SK-N-SH treated with all-trans-retinoic acid at 6 μM for 48 hours (cell line): ENCODE data around the gene GPC6.

Experiments
- ATAC-seq: fragments of 200-7000 bp; cut with Tn5 transposase; 3 replicates; pipeline ENCODE4 v1.9.1; 2020; ENCODE audit warnings: mild to moderate bottlenecking, moderate library complexity
- ARNTL ChIP-seq: fragments of 450-650 bp; formaldehyde crosslinking; IDR thresholded peaks from 2 replicates; pipeline ENCODE4 v1.5.0; 2020; ENCODE audit warnings: low read depth, mild to moderate bottlenecking, moderate library complexity, borderline replicate concordance
- BACH2 ChIP-seq: fragments of 250-450 bp; sonication (Bioruptor Pico); IDR thresholded peaks from 2 replicates; pipeline ENCODE4 v1.9.0; 2021; ENCODE audit warnings: mild to moderate bottlenecking, borderline replicate concordance
- CSDC2 ChIP-seq: fragments of 250-450 bp; sonication (Bioruptor Pico); IDR thresholded peaks from 2 replicates; pipeline ENCODE4 v1.5.0; 2020; ENCODE audit warnings: mild to moderate bottlenecking, moderate library complexity
- CSRNP3 ChIP-seq: fragments of 250-450 bp; sonication (Bioruptor Pico); IDR thresholded peaks from 2 replicates; pipeline ENCODE4 v1.5.1; 2021; ENCODE audit warnings: mild to moderate bottlenecking, moderate library complexity
- ESRRG ChIP-seq: fragments of 250-450 bp; sonication (Bioruptor Pico); IDR thresholded peaks from 2 replicates; pipeline ENCODE4 v1.6.1; 2021; ENCODE audit warnings: mild to moderate bottlenecking
- GLIS3 ChIP-seq: fragments of 250-450 bp; sonication (Bioruptor Pico); IDR thresholded peaks from 2 replicates; pipeline ENCODE4 v1.5.0; 2020; ENCODE audit warnings: mild to moderate bottlenecking, moderate library complexity
- ISL1 ChIP-seq: fragments of 250-450 bp; sonication (Bioruptor Pico); IDR thresholded peaks from 2 replicates; pipeline ENCODE4 v2.1.2; 2022; ENCODE audit warnings: mild to moderate bottlenecking, moderate library complexity
- PATZ1 ChIP-seq: fragments of 250-450 bp; sonication (Bioruptor Pico); IDR thresholded peaks from 2 replicates; pipeline ENCODE4 v1.8.0; 2020; ENCODE audit warnings: mild to moderate bottlenecking, moderate library complexity, borderline replicate concordance
- PPARA ChIP-seq: fragments of 250-450 bp; sonication (Bioruptor Pico); IDR thresholded peaks from 2 replicates; pipeline ENCODE4 v1.5.0; 2020; ENCODE audit warnings: mild to moderate bottlenecking, borderline replicate concordance
- SNAI2 ChIP-seq: fragments of 250-450 bp; sonication (Bioruptor Pico); IDR thresholded peaks from 2 replicates; pipeline ENCODE4 v1.5.0; 2020; ENCODE audit warnings: mild to moderate bottlenecking, moderate library complexity
- TCF4 ChIP-seq: fragments of 250-450 bp; sonication (Bioruptor Pico); IDR thresholded peaks from 2 replicates; pipeline ENCODE4 v1.8.0; 2021; ENCODE audit warnings: mild to moderate bottlenecking, moderate library complexity, borderline replicate concordance
- TOX ChIP-seq: fragments of 250-450 bp; sonication (Bioruptor Pico); IDR thresholded peaks from 2 replicates; pipeline ENCODE4 v1.8.0; 2021; ENCODE audit warnings: mild to moderate bottlenecking, moderate library complexity, borderline replicate concordance
- TSHZ2 ChIP-seq: fragments of 250-450 bp; sonication (Bioruptor Pico); IDR thresholded peaks from 2 replicates; pipeline ENCODE4 v1.5.0; 2020; ENCODE audit warnings: mild to moderate bottlenecking, moderate library complexity
- ZC3H10 ChIP-seq: fragments of 250-450 bp; sonication (Bioruptor Pico); IDR thresholded peaks from 2 replicates; pipeline ENCODE4 v1.5.1; 2021; ENCODE audit warnings: mild to moderate bottlenecking, moderate library complexity
- ZFP3 ChIP-seq: fragments of 250-450 bp; sonication (Bioruptor Pico); IDR thresholded peaks from 2 replicates; pipeline ENCODE4 v1.5.0; 2020; ENCODE audit warnings: mild to moderate bottlenecking, moderate library complexity
- ZFP30 ChIP-seq: fragments of 450-650 bp; formaldehyde crosslinking; IDR thresholded peaks from 2 replicates; pipeline ENCODE4 v1.5.0; 2022; ENCODE audit warnings: mild to moderate bottlenecking, moderate library complexity
- ZNF565 ChIP-seq: fragments of 450-650 bp; formaldehyde crosslinking; conservative IDR thresholded peaks from 2 replicates; pipeline ENCODE4 v1.5.0; 2020; ENCODE audit warnings: low read depth, mild to moderate bottlenecking, moderate library complexity
- ZNF8 ChIP-seq: fragments of 450-650 bp; formaldehyde crosslinking; IDR thresholded peaks from 2 replicates; pipeline ENCODE4 v1.5.0; 2020; ENCODE audit warnings: mild to moderate bottlenecking, moderate library complexity
- TF ChIP-seq, protein P1 (sequence below): fragments of 250-450 bp; sonication (Bioruptor Pico); IDR thresholded peaks from 2 replicates; pipeline ENCODE4 v1.5.1; 2020; ENCODE audit warnings: low read depth, mild to moderate bottlenecking, moderate library complexity
- TF ChIP-seq, protein P2 (sequence below): fragments of 250-450 bp; sonication (Bioruptor Pico); IDR thresholded peaks from 2 replicates; pipeline ENCODE4 v1.8.0; 2021; ENCODE audit warnings: low read depth, mild to moderate bottlenecking, moderate library complexity, borderline replicate concordance

GPC6 gene

DNA sequence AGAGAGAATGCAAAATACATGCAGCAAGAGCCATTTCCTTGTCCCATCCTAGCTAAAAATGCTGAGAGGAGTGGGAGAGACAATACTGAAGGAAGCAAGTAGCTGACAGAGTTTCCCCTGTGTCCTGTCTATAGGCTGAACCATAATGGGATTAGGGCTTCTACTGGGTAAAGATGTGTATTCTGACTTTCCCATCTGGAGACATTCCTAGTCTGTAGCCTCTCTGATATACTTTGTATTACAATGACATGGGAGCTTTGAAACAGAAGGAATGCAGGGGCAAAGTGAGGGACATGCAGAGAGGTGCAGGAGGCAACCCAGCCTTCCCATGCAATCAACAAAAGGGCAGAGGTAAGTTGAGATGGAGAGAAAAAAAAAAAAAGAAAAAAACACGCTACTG, 10.5 kb upstream of the GPC6 start:
- no peak for ATAC-seq
- TF ChIP-seq ARNTL (CRISPR knock-in tag) (no peak), TSHZ2 (CRISPR knock-in tag) (no peak), CSRNP3 (no peak), ESRRG (no peak), ZFP30 (no peak), ZNF8 (CRISPR knock-in tag) (no peak), ZC3H10 (CRISPR knock-in tag) (no peak), TOX (no peak), GLIS3 (CRISPR knock-in tag) (no peak), BACH2 (no peak), SNAI2 (CRISPR knock-in tag) (no peak)
- TF ChIP-seq, protein P1, sequence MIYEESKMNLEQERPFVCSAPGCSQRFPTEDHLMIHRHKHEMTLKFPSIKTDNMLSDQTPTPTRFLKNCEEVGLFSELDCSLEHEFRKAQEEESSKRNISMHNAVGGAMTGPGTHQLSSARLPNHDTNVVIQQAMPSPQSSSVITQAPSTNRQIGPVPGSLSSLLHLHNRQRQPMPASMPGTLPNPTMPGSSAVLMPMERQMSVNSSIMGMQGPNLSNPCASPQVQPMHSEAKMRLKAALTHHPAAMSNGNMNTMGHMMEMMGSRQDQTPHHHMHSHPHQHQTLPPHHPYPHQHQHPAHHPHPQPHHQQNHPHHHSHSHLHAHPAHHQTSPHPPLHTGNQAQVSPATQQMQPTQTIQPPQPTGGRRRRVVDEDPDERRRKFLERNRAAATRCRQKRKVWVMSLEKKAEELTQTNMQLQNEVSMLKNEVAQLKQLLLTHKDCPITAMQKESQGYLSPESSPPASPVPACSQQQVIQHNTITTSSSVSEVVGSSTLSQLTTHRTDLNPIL: no peak
- TF ChIP-seq, all 23 proteins: peak for 0

- ATAC-seq: no peak; the same call in 2 of the 3 replicates
- TF ChIP-seq GLIS3 (CRISPR knock-in tag): no peak
- TF ChIP-seq ZFP30: no peak
- TF ChIP-seq PPARA: no peak
- no peak for TF ChIP-seq ZNF8 (CRISPR knock-in tag)
- TF ChIP-seq, protein P1: no peak
- no peak for TF ChIP-seq TOX
- TF ChIP-seq PATZ1 (CRISPR knock-in tag): no peak
- TF ChIP-seq SNAI2 (CRISPR knock-in tag): no peak
- no peak for TF ChIP-seq ZNF565 (CRISPR knock-in tag)
- no peak for TF ChIP-seq CSRNP3
- TF ChIP-seq ZFP3: no peak
- TF ChIP-seq ZC3H10 (CRISPR knock-in tag): no peak
- no peak for TF ChIP-seq ISL1 (CRISPR knock-in tag)
- no peak for TF ChIP-seq CSDC2
- no peak for TF ChIP-seq TCF4
- TF ChIP-seq, protein P2, sequence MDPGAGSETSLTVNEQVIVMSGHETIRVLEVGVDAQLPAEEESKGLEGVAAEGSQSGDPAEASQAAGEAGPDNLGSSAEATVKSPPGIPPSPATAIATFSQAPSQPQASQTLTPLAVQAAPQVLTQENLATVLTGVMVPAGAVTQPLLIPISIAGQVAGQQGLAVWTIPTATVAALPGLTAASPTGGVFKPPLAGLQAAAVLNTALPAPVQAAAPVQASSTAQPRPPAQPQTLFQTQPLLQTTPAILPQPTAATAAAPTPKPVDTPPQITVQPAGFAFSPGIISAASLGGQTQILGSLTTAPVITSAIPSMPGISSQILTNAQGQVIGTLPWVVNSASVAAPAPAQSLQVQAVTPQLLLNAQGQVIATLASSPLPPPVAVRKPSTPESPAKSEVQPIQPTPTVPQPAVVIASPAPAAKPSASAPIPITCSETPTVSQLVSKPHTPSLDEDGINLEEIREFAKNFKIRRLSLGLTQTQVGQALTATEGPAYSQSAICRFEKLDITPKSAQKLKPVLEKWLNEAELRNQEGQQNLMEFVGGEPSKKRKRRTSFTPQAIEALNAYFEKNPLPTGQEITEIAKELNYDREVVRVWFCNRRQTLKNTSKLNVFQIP (CRISPR knock-in tag): no peak
- no peak for TF ChIP-seq ARNTL (CRISPR knock-in tag)
Measured at GRCh38 chr13:93217721-93218261, 8.8 kb upstream of the GPC6 start.
